Testis (tissue), 3 donors: Measurements from ENCODE around the gene DNAI1. TPM values are rescaled to one million over a fixed set of nuclear protein-coding genes. Genes with fewer than 3 reads are reported as not detected.

ENCODE experiments used
- DNase-seq: peaks from one replicate; pipeline ENCODE4 v3.0.0-alpha.2; 2019
- H3K27ac ChIP-seq, 2 donors: fragments of 200-600 bp; sonication (generic); one replicate each; pipeline ENCODE4 v1.5.1; 2019
- H3K27me3 ChIP-seq: fragments of 200-600 bp; sonication (generic); one replicate; pipeline ENCODE4 v1.5.1; 2019
- H3K36me3 ChIP-seq: fragments of 200-600 bp; sonication (generic); one replicate; pipeline ENCODE4 v1.5.1; 2017; ENCODE audit warnings: low read depth; ENCODE audit errors: missing control alignments
- H3K4me1 ChIP-seq: fragments of 200-600 bp; sonication (generic); one replicate; pipeline ENCODE4 v1.5.1; 2019
- H3K4me3 ChIP-seq, 2 donors: fragments of 200-600 bp; sonication (generic); one replicate each; pipeline ENCODE4 v1.5.1; 2017 to 2019
- H3K9me3 ChIP-seq: fragments of 200-600 bp; sonication (generic); one replicate; pipeline ENCODE4 v1.5.1; 2017
- POLR2A ChIP-seq: fragments of 450-650 bp; IDR thresholded peaks from one replicate; pipeline ENCODE4 v1.6.1; 2017; ENCODE audit warnings: antibody characterized with exemption, mild to moderate bottlenecking, moderate library complexity
- WGBS, 2 donors: methylation state at CpG; one replicate each; pipeline ENCODE4 v1.1.5; 2018; 5-methylcytosine and 5-hydroxymethylcytosine counted together
- intact Hi-C: fragments of 100-400 bp; cut with DNase I; formaldehyde crosslinking; loops from one replicate; pipeline ENCODE4 v1.15.1; 2023; ENCODE audit warnings: low total_unique reads
- polyA plus RNA-seq: library from polyadenylated mRNA; stranded (reverse); fragments of 350-450 nt; fragmentation: Illumina TruSeq; extraction: RNeasy Lipid Tissue Mini Kit (QIAGEN cat#74804); gene quantifications from one replicate; pipeline ENCODE4 v1.2.3, GENCODE V29; 2014; ENCODE audit warnings: low read depth, low replicate concordance; ENCODE audit not compliant: insufficient read depth
- total RNA-seq, 2 donors: library from RNA; depleted of rRNA; stranded (reverse); fragments of >200 nt; gene quantifications; one replicate each; pipeline ENCODE4 v1.2.3, GENCODE V29; 2016
- TF ChIP-seq, protein P1 (sequence below), 3 experiments: fragments of 450-650 bp in 2 of 3; fragments of 200-600 bp in 1 of 3; sonication (generic) in 1 of 3; IDR thresholded peaks; one replicate each; pipeline ENCODE4 v1.5.1; 2016 to 2019; ENCODE audit warnings: antibody characterized with exemption in 3 of 3, mild to moderate bottlenecking in 2 of 3, moderate library complexity in 1 of 3

The DNAI1 gene
- total and polyA plus RNA-seq, 3 donors from 2014 or later, result 22.7 to 109 (median 36.7) TPM

GRCh38 chr9:34518896-34519295 is 60.3 kb downstream of the DNAI1 start:
- intact Hi-C loops, result no loop called here
- H3K4me1 ChIP-seq, result peaks cover 1% of the 10 kb centered on the region
- TF ChIP-seq, protein P1, sequence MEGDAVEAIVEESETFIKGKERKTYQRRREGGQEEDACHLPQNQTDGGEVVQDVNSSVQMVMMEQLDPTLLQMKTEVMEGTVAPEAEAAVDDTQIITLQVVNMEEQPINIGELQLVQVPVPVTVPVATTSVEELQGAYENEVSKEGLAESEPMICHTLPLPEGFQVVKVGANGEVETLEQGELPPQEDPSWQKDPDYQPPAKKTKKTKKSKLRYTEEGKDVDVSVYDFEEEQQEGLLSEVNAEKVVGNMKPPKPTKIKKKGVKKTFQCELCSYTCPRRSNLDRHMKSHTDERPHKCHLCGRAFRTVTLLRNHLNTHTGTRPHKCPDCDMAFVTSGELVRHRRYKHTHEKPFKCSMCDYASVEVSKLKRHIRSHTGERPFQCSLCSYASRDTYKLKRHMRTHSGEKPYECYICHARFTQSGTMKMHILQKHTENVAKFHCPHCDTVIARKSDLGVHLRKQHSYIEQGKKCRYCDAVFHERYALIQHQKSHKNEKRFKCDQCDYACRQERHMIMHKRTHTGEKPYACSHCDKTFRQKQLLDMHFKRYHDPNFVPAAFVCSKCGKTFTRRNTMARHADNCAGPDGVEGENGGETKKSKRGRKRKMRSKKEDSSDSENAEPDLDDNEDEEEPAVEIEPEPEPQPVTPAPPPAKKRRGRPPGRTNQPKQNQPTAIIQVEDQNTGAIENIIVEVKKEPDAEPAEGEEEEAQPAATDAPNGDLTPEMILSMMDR (IDR thresholded peaks at IDR 0.05), result no peak
- TF ChIP-seq POLR2A, result no peak
- no peak overlapping the region for H3K4me3 ChIP-seq
- H3K27me3 ChIP-seq, result no peaks in the 10 kb centered on the region
- no peak for DNase-seq
- no peak overlapping the region for H3K27ac ChIP-seq
- H3K36me3 ChIP-seq, result no peaks in the 10 kb centered on the region
- H3K9me3 ChIP-seq, result no peaks in the 10 kb centered on the region
- WGBS, 2 donors, result 91 to 96% methylated on average over 2 of the region's 2 CpGs

DNA sequence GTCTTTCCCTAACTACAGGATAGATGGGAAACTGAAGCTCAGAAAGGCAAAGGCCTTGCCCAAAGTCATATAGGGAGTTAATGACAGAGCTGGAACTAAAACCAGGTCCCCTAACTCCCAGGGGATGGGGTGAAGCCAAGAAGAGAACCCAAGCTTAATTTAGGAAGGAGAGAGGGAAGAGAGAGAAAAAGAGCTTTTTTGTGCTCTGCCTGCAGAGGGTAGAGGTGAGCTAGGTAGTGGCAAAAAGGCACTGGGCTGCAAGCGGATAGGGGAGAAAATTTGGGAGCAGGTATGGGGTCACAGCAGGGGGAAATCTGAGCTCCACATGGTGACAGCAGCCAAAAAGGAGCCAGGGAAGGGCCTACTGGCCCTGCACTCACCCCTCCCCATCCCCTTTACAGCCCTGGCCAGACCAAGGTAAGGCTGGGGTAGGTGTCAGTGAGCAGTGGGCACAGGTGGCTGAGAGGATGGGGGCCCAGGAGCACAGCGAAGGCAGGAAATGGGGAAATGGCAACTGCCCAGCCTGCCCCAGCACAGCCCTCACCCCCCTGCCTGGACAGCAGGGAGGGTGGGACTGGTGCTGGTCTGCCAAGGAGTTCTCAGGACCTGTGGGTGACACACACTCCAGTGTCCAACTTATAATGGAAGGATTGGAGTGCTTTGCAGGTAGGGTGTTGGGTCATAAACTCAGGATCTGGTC is 60.9 kb downstream of the DNAI1 start:
- Histone ChIP-seq H3K4me1 (no peaks in the 10 kb centered on the region), H3K4me3 (no peak overlapping the region), H3K36me3 (no peaks in the 10 kb centered on the region), H3K27ac (no peak overlapping the region), H3K27me3 (no peaks in the 10 kb centered on the region), H3K9me3 (no peaks in the 10 kb centered on the region)
- intact Hi-C loops, result no loop called here
- DNase-seq, result no peak
- 82 to 91% methylated on average over 2 of the region's 2 CpGs for WGBS, 2 donors
- no peak for TF ChIP-seq POLR2A
- TF ChIP-seq, protein P1 (IDR thresholded peaks at IDR 0.05), result no peak

- TF ChIP-seq POLR2A, result no peak
- TF ChIP-seq, protein P1 (IDR thresholded peaks at IDR 0.05), result no peak
- Histone ChIP-seq H3K9me3 (no peaks in the 10 kb centered on the region), H3K36me3 (no peaks in the 10 kb centered on the region), H3K4me3 (no peak overlapping the region), H3K27ac (no peak overlapping the region), H3K4me1 (no peaks in the 10 kb centered on the region), H3K27me3 (no peaks in the 10 kb centered on the region)
- intact Hi-C loops, result no loop called here
- WGBS, 2 donors, result 92 to 94% methylated on average over 5 to 6 of the region's 6 CpGs
- no peak for DNase-seq
Observed at GRCh38 chr9:34520096-34520495, 61.5 kb downstream of the DNAI1 start.

- intact Hi-C loops, result no loop called here
- WGBS, 2 donors, result 91 to 97% methylated on average over 3 to 6 of the region's 6 CpGs
- H3K9me3 ChIP-seq, result no peaks in the 10 kb centered on the region
- H3K36me3 ChIP-seq, result no peaks in the 10 kb centered on the region
- H3K27ac ChIP-seq, result no peak overlapping the region
- H3K4me1 ChIP-seq, result no peaks in the 10 kb centered on the region
- H3K4me3 ChIP-seq, result no peak overlapping the region
- no peak for DNase-seq
- H3K27me3 ChIP-seq, result no peaks in the 10 kb centered on the region
- TF ChIP-seq POLR2A, result no peak
- TF ChIP-seq, protein P1 (IDR thresholded peaks at IDR 0.05), result no peak
Observed at GRCh38 chr9:34520505-34521385, 62.1 kb downstream of the DNAI1 start.
